Dedifferentiated amniotic fluid mesenchymal stem cell (primary cell): ENCODE results near the gene GTF2A2.
A peak's percentile ranks its signal among the peaks of the same experiment; 100 is the strongest.
"Not testable (repeated sequence)": the region's sequence is repeated elsewhere in the genome, so short reads cannot be mapped to it uniquely, and the experiment has no call there.

Source experiments
- DNase-seq: peaks from one replicate; pipeline ENCODE4 v3.0.0-alpha.2; 2016; ENCODE audit errors: extremely low spot score

Gene GTF2A2

DNA sequence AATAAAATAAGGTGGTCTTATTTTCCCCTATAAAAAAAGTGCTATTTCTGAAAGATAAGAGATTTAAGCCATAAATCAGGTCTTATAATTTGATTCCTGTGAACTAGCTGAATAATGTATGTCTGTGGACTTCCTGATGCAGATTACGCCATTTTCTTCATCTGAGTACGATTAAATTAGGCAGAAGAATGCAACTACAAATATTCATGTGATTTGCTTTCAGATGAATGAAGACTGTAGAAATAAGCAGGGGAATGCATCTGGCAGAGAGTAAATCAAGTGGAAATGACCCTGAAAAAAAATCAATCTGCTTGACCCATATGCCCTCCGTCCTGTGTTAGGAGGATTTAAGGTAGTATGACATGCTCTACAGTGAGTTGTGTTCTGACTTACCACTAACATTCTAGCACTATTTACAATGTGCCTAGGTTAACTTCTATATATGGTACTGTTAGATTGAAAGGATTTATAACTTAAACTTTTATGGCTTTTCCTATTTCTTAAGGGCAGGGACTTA lies 17.1 kb upstream of the GTF2A2 start:
- DNase-seq = no peak

GRCh38 chr15:59668556-59668955 lies 11.2 kb upstream of the GTF2A2 start:
- no peak for DNase-seq

DNA sequence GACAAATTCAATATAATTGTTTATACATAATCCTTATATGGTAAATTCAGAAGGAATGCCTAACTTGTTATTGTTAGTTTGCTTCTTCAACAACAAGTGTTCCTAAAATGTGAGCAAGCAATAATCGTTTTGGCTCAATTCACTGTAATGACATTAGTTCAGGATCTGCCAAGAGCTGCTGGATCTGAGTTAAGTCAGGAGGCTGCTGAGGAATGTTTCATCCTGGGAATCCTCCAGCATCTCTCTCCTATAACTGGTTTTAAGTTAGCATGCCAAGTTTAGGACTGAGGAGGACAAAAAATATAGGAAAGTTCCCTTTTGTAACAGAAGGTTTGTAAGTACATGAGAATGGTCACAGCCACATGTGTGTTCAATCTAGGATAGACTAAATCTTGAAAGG lies 4.9 kb upstream of the GTF2A2 start:
- peak; percentile 22 for DNase-seq

- DNase-seq = no peak
These were observed 2.1 kb upstream of the GTF2A2 start for GRCh38 chr15:59659366-59659765.

- no peak for DNase-seq
These were observed 365 bp upstream of the GTF2A2 start for GRCh38 chr15:59657635-59658125.

DNA sequence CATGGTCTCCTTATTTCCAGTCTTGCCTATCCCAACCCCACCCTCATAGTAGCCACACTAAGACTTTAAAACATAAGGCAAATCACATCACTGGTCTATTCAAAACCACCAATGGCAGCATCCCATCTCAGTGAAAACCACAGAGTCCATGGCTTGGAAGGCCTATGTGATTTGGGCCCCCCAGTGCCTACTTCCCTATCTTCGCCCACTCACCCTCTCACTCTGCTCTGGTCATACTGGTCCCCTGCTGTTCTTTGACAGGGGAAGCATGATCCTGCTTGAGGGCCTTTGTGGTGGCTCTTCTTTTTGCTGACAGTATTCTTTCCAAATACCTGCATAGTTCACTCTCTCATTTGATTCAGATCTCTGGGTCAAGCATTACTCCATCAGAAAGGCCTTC lies 3.3 kb downstream of the GTF2A2 start:
- no peak for DNase-seq

DNA sequence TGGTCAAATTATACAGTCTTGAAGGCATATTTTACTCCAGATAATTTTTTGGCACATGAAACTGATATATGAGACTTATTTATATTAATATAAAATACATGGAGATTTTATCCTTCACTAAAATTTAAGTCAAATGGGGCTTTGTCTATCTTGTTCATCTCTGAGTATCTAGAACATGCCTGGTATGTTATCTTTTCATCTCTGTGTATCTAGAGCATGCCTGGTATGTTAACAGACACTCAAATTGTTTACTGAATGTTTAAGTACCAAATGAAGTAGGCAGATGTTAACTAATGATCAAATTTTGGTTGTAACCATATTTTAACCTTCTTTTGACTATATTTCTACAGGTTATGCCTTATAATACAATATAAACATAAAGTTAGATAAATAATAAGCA lies 7.7 kb downstream of the GTF2A2 start:
- DNase-seq = no peak

- no peak for DNase-seq
These were observed 10.2 kb downstream of the GTF2A2 start for GRCh38 chr15:59647085-59647484.

- DNase-seq = no peak
These were observed 11.0 kb downstream of the GTF2A2 start for GRCh38 chr15:59646277-59646676.

DNA sequence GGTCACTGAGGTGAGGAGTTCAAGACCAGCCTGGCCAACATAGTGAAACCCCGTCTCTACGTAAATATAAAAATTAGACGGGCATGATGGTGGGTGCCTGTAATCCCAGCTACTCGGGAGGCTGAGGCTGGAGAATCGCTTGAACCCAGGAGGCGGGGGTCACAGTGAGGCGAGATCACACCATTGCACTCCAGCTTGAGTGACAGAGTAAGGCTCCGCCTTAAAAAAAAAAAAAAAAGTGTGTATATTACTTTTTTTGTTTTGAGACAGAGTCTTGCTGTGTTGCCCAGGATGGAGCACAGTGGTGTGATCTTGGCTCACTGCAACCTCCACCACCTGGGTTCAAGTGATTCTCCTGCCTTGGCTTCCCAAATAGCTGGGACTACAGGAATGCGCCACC lies 11.5 kb downstream of the GTF2A2 start:
- not testable (repeated sequence) for DNase-seq

- DNase-seq = no peak
These were observed 12.6 kb downstream of the GTF2A2 start for GRCh38 chr15:59644756-59645155.

- no peak for DNase-seq
These were observed 15.0 kb downstream of the GTF2A2 start for GRCh38 chr15:59642351-59642750.

DNA sequence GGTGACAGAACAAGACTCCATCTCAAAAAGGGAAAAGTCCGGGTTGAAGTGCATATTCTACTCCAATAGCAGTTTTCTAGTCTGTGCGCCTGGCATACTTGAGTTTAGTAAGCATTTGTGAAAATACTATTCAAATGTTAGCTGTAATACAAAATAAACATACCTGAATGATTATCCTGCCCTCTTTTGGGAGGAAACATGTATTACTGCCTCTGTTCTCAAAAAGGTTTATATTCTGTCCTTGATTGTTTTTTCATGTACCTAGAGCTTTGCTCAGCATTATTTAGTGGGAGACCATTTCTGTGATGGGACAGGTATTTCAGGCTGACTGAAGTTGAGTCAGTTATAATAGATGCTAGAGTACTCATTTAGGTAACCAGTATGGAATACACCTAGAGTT lies 19.8 kb downstream of the GTF2A2 start:
- not testable (repeated sequence) for DNase-seq

DNA sequence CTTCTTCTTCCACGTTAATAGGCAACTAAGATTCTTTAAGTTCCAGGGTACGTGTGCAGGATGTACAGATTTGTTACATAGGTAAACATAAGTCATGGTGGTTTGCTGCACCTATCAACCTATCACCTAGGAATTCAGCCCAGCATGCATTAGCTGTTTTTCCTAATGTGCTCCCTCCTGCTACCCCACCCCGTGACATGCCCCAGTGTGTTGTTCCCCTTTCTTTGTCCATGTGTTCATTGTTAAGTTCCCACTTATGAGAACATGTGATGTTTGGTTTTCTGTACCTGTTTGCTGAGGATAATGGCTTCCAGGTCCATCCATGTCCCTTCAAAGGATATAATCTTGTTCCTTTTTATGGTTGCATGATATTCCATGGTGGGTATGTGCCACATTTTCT lies 21.1 kb downstream of the GTF2A2 start:
- DNase-seq = no peak

- no peak for DNase-seq
These were observed 24.6 kb downstream of the GTF2A2 start for GRCh38 chr15:59632714-59633113.

DNA sequence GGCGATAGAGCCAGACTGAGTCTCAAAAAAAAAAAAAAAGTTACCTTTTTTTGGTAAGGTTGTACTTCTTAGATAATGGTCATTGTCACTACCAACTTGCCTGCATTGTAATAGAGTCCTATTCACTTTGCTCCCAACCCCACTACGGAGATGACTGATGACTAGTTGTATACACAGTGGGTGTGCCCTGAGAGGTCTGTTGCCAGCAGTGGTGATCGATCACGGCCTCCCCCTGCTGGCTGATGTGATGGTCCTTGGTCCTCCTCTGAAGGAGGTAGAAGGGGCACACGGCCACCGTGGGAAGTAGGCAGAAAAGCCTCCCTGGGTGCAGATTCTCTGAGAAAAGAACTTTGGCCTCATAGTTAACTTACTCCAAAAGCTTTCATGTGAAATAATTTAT lies 35.0 kb downstream of the GTF2A2 start:
- no peak for DNase-seq

- DNase-seq = no peak
These were observed 38.9 kb downstream of the GTF2A2 start for GRCh38 chr15:59618406-59618805.

DNA sequence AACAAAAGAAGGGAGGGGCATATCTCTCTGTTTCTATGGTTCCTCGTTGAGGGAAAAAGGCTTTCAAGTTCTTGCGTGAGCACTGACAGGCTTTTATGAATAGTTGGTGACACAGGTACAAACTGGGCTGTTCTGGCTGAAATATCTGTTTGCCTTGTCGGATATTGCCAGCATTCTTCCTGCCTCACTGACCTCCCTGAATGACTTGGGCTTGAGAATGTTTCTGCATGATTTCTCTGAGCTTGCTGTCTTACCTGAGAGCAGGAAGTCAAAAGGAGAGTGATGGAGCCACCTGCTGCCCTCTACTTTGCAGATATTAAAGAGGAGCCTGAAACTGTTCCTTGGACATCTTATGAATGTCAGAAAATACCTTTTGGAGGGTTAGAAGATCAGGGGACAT lies 40.9 kb downstream of the GTF2A2 start:
- DNase-seq = no peak

DNA sequence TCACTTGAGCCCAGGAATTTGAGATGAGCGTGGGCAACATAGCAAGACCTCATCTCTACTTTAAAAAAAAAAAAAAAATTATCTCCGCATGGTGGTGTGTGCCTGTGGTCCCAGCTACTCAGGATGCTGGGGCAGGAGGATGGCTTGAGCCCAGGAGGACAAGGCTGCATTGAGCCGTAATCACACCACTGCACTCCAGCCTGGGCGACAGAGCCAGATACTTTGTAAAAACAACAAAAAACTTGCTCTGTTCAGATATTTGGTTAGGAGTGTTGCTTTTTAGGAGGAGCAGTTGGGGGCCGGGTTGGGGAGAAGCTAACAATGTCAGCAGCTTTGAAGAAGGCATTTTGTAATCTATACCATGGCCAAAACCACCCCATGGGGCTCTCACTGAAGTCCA lies 41.7 kb downstream of the GTF2A2 start:
- no peak for DNase-seq

- no peak for DNase-seq
These were observed 43.2 kb downstream of the GTF2A2 start for GRCh38 chr15:59614153-59614552.

- peak; percentile 26 for DNase-seq
These were observed 45.7 kb downstream of the GTF2A2 start, which contains the start of gene GCNT3 for GRCh38 chr15:59611276-59612260. TSS of gene GCNT3 (plus strand) at chr15:59611783. CDS start at chr15:59618239, 6,456 bp downstream.

DNA sequence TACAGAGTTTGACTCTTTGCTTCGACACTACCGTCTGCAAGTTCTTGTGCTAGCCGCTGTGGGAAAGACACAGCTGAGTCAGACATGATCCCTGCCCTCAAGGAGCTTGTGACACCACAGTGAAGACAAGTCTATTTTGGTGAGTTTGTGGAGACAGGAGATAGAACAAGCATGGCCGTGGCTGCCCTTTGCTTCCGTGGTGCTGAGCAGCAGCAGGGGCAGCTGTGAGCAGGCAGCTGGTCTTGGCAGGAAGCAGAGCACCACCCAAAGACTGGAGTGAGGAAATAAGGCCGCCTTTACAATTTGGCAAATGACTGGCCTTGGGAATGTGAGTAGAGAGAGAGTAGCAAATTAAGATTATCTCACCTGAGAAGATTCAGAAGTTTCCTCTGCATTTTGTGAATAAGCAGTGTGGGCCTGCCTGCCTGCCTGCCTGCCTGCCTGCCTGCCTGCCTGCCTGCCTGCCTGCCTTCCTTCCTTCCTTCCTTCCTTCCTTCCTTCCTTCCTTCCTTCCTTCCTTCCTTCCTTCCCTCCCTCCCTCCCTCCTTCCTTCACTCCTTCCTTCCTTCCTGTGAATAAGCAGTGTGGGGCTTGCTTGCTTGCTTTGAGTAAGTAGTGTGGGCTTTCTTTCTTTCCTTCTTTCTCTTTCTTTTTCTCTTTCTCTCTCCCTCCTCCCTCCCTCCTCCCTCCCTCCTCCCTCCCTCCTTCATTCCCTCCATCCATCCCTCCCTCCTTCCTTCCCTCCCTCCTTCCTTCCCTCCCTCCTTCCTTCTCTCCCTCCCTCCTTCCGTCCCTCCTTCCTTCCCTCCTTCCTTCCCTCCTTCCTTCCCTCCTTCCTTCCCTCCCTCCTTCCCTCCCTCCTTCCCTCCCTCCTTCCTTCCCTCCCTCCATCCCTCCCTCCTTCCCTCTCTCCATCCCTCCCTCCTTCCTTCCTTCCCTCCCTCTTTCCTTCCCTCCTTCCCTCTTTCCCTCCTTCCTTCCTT lies 47.3 kb downstream of the GTF2A2 start:
- DNase-seq = no peak
